ENCODE data around the gene HTD2. TPM values are rescaled to one million over a fixed set of nuclear protein-coding genes. Genes with fewer than 3 reads are reported as not detected.

Gene HTD2
- total and polyA plus RNA-seq, 2 of the 4 experiments (the other 2 are of a cell fraction) = 6.4 to 13.3 TPM

DNA sequence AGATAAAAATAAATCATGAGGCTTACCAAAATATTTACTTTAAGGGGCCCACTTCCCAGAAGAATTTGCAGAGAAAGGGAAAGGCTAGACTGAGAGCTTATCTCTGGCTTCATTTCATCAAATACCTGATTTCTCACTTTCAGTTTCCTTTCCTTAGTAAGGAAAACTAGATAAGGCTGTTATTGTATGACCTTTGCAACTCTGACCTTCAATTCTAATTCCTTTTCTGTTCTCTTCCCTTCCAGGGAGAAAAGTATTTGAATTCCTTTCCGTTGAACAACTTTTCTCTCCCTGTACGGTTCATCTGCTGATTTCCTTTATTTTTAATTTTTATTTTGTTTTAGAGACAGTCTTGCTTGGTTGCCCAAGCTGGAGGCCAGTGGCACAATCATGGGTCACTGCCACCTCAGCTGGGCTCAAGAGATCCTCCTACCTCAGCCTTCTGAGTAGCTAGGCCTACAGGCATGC is 19.2 kb downstream of the HTD2 start:
- peaks cover 13% of the 10 kb centered on the region for H3K4me1 ChIP-seq (ENCODE audit: control insufficient read depth, insufficient read depth, low read length)
- peaks cover 3% of the 10 kb centered on the region; the same call in 1 of the 2 replicates for H4K20me1 ChIP-seq (ENCODE audit: insufficient read depth, low read length)
- peak overlapping the region; percentile 83; the same call in 1 of the 2 replicates for H2BK20ac ChIP-seq (ENCODE audit: low read depth, low read length)
- no peak overlapping the region; the same call in 1 of the 2 replicates for H3K14ac ChIP-seq (replicated peaks; ENCODE audit: low read depth, low read length)
- 0 out of 2 replicates have a peak overlapping the region, but pooled peaks have one; percentile 29 for H3K23ac ChIP-seq (ENCODE audit: low read depth, low read length)
- DNase-seq = peak; percentile 50
- H2BK5ac ChIP-seq (ENCODE audit: low read depth, low read length, poor library complexity, severe bottlenecking) = peak overlapping the region; percentile 79
- peak overlapping the region; percentile 33 for H3K9ac ChIP-seq (ENCODE audit: low read depth, low read length)
- H2BK15ac ChIP-seq (ENCODE audit: low read depth, low read length) = no peak overlapping the region; the same call in 2 of the 3 replicates
- peak; percentile 53 for ATAC-seq (ENCODE audit: low read depth)
- in situ Hi-C loops (cut with MboI; ENCODE audit: low sequenced_read_pairs) (loop anchor here (5.0 to 10.0 kb wide), 3 partner anchors 169 to 299 kb away; partner anchors contain the start of gene KCTD6), dilution Hi-C loops (cut with HindIII; ENCODE audit: low sequenced_read_pairs, unreplicated experiment) (no loop called here), intact Hi-C loops (cut with micrococcal nuclease) (no loop called here)
- 0 out of 2 replicates have a peak, but pooled peaks cover 3% of the 10 kb centered on the region for H3K36me3 ChIP-seq (ENCODE audit: control insufficient read depth, insufficient read depth, low read length)
- H3K4me2 ChIP-seq (ENCODE audit: low read depth, low read length) = peak overlapping the region; percentile 67
- peak overlapping the region; percentile 63 for H2BK120ac ChIP-seq (ENCODE audit: low read depth, low read length)
- peak overlapping the region; percentile 32; the same call in 1 of the 2 replicates for H4K91ac ChIP-seq (ENCODE audit: insufficient read depth, low read depth, low read length)
- no peak overlapping the region for H3K56ac ChIP-seq (ENCODE audit: extremely low read depth, insufficient read depth, low read length)
- peak overlapping the region; percentile 66; the same call in 1 of the 2 replicates for H2AK5ac ChIP-seq (ENCODE audit: low read depth, low read length)
- no peak overlapping the region for H2AK9ac ChIP-seq (replicated peaks; ENCODE audit: low read depth, low read length, poor library complexity)
- ChIA-PET CTCF (interaction anchor here (0.7 to 2.2 kb wide), 2 partner anchors 166 to 186 kb away, joined by 4 to 5 read pairs; partner anchors contain the start of gene KCTD6), POLR2A (ENCODE audit: unreplicated experiment) (no interaction called here)
- no CpG with 5 or more reads among the region's 2 CpGs for whole genome bisulfite sequencing, 2 experiments (ENCODE audit: extremely low coverage in 2 of 2, insufficient read length in 1 of 2)
- peak overlapping the region; percentile 93 for H4K5ac ChIP-seq (ENCODE audit: low read depth, low read length)
- no TSS peak for BruUV-seq (replicated peaks)
- peaks cover 0 to 10% of the 10 kb centered on the region in 2 experiments; a peak in 2 of 4 replicates for H3K79me1 ChIP-seq (ENCODE audit: low read depth in 1 of 2, low read length in 2 of 2)
- peak overlapping the region; percentile 90 for H3K4ac ChIP-seq (ENCODE audit: low read depth, low read length)
- no peak overlapping the region for H3K4me3 ChIP-seq (ENCODE audit: insufficient read depth, low read depth, low read length)
- H3K27ac ChIP-seq (ENCODE audit: insufficient read depth, low read length) = peak overlapping the region; percentile 93
- H3K9me1 ChIP-seq (ENCODE audit: insufficient read depth, low read length) = peaks cover 9% of the 10 kb centered on the region
- no peak for TF ChIP-seq MAFK (IDR thresholded peaks at IDR 0.05; ENCODE audit: low read depth, low read length)
- TF ChIP-seq RAD21 (IDR thresholded peaks at IDR 0.05; ENCODE audit: low read length) = no peak
- no peak for TF ChIP-seq MXI1 (IDR thresholded peaks at IDR 0.05; ENCODE audit: borderline replicate concordance, low read depth, low read length)
- peak overlapping the region; percentile 63 to 86; a peak in 2 of 4 replicates for H4K8ac ChIP-seq (ENCODE audit: low read depth in 2 of 2, low read length in 2 of 2)
- no peaks in the 10 kb centered on the region for H3K27me3 ChIP-seq (ENCODE audit: control insufficient read depth, insufficient read depth, low read length)
- peak overlapping the region; percentile 92 for H3K18ac ChIP-seq (ENCODE audit: low read depth, low read length)
- H2AFZ ChIP-seq (replicated peaks; ENCODE audit: low read length, poor library complexity) = no peak overlapping the region
- H3K9me3 ChIP-seq (ENCODE audit: control insufficient read depth, insufficient read depth, low read length) = no peaks in the 10 kb centered on the region

Data from IMR-90 (cell line).